HEK293 (cell line): Measurements from ENCODE around the gene SLC12A8.

ENCODE experiments used
- BCL11B ChIP-seq: fragments of 450-650 bp; formaldehyde crosslinking; IDR thresholded peaks from 2 replicates; pipeline ENCODE4 v1.5.1; 2016; ENCODE audit warnings: low read depth, missing biosample characterization, missing genetic modification characterization
- CTCF ChIP-seq: fragments of 450-650 bp; formaldehyde crosslinking; IDR thresholded peaks from 2 replicates; pipeline ENCODE4 v1.5.1; 2016; ENCODE audit warnings: missing biosample characterization, missing genetic modification characterization
- GLIS1 ChIP-seq: fragments of 450-650 bp; formaldehyde crosslinking; IDR thresholded peaks from 2 replicates; pipeline ENCODE4 v1.5.1; 2016; ENCODE audit warnings: missing biosample characterization, missing genetic modification characterization
- HOXA7 ChIP-seq: sonication (generic); formaldehyde crosslinking; IDR thresholded peaks from 2 replicates; pipeline ENCODE4 v1.8.1; 2022; ENCODE audit warnings: missing genetic modification reagents, borderline replicate concordance
- KLF1 ChIP-seq: fragments of 450-650 bp; formaldehyde crosslinking; IDR thresholded peaks from 2 replicates; pipeline ENCODE4 v1.5.1; 2016; ENCODE audit warnings: missing biosample characterization, missing genetic modification characterization
- REST ChIP-seq: fragments of 450-650 bp; formaldehyde crosslinking; IDR thresholded peaks from 2 replicates; pipeline ENCODE4 v1.5.1; 2016; ENCODE audit warnings: missing biosample characterization, missing genetic modification characterization
- YY1 ChIP-seq: fragments of 450-650 bp; formaldehyde crosslinking; IDR thresholded peaks from 2 replicates; pipeline ENCODE4 v1.5.1; 2018; ENCODE audit warnings: missing biosample characterization, missing genetic modification characterization
- ZBTB11 ChIP-seq: fragments of 450-650 bp; formaldehyde crosslinking; conservative IDR thresholded peaks from 2 replicates; pipeline ENCODE4 v1.5.1; 2016; ENCODE audit warnings: low read depth, missing biosample characterization, missing genetic modification characterization
- ZEB2 ChIP-seq: fragments of 450-650 bp; formaldehyde crosslinking; IDR thresholded peaks from 2 replicates; pipeline ENCODE4 v1.5.1; 2016; ENCODE audit warnings: missing biosample characterization, missing genetic modification characterization
- ZNF140 ChIP-seq: fragments of 450-650 bp; formaldehyde crosslinking; IDR thresholded peaks from 2 replicates; pipeline ENCODE4 v1.5.1; 2016; ENCODE audit warnings: missing biosample characterization, missing genetic modification characterization
- ZNF175 ChIP-seq: fragments of 450-650 bp; formaldehyde crosslinking; IDR thresholded peaks from 2 replicates; pipeline ENCODE4 v1.5.1; 2016; ENCODE audit warnings: missing biosample characterization, missing genetic modification characterization
- ZNF311 ChIP-seq: fragments of 450-650 bp; formaldehyde crosslinking; IDR thresholded peaks from 2 replicates; pipeline ENCODE4 v1.5.1; 2017; ENCODE audit warnings: missing biosample characterization, missing genetic modification characterization, borderline replicate concordance
- ZNF777 ChIP-seq: fragments of 450-650 bp; formaldehyde crosslinking; IDR thresholded peaks from 2 replicates; pipeline ENCODE4 v1.5.1; 2017; ENCODE audit warnings: missing biosample characterization, missing genetic modification characterization, borderline replicate concordance
- ZSCAN5A ChIP-seq: fragments of 450-650 bp; formaldehyde crosslinking; IDR thresholded peaks from 2 replicates; pipeline ENCODE4 v1.5.1; 2016; ENCODE audit warnings: missing biosample characterization, missing genetic modification characterization

- no peak for TF ChIP-seq KLF1
- no peak for TF ChIP-seq ZNF777 (tag by site-specific recombination)
- TF ChIP-seq YY1 (tag by site-specific recombination), result no peak
- no peak for TF ChIP-seq CTCF (tag by site-specific recombination)
- no peak for TF ChIP-seq ZNF175 (tag by site-specific recombination)
- no peak for TF ChIP-seq ZBTB11 (tag by site-specific recombination)
- no peak for TF ChIP-seq ZSCAN5A (tag by site-specific recombination)
- TF ChIP-seq ZNF311 (tag by site-specific recombination), result no peak
- TF ChIP-seq BCL11B (tag by site-specific recombination), result no peak
- no peak for TF ChIP-seq ZEB2 (tag by site-specific recombination)
- TF ChIP-seq HOXA7 (CRISPR knock-in tag), result no peak
- no peak for TF ChIP-seq GLIS1 (tag by site-specific recombination)
- TF ChIP-seq REST, result no peak
- no peak for TF ChIP-seq ZNF140 (tag by site-specific recombination)
These were observed 5.0 kb downstream of the SLC12A8 start for GRCh38 chr3:125207507-125207906.
